ENCODE results near the gene TARS1. TPM values are rescaled to one million over a fixed set of nuclear protein-coding genes. Genes with fewer than 3 reads are reported as not detected.

Gene TARS1
- total and polyA plus RNA-seq, 2 donors from 2014 or later = 66.0 to 99.5 TPM

GRCh38 chr5:33477816-33478215, 37.1 kb downstream of the TARS1 start:
- no peaks in the 10 kb centered on the region for H3K4me1 ChIP-seq (ENCODE audit: control insufficient read depth in 2 of 3, insufficient read depth in 2 of 3, low read depth in 1 of 3, low read length in 3 of 3)
- no peak overlapping the region for H3K4me3 ChIP-seq (ENCODE audit: low read length in 3 of 3)
- intact Hi-C loops (cut with DNase I) = no loop called here
- peaks cover 0 to 5% (median 0%) of the 10 kb centered on the region in 3 donors for H3K36me3 ChIP-seq (ENCODE audit: control insufficient read depth in 2 of 3, insufficient read depth in 3 of 3, low read length in 3 of 3)
- no peak for TF ChIP-seq CTCF (IDR thresholded peaks at IDR 0.05; ENCODE audit: borderline replicate concordance, extremely low read depth, insufficient read depth)
- no peaks in the 10 kb centered on the region for H3K9me3 ChIP-seq (ENCODE audit: control insufficient read depth in 2 of 3, insufficient read depth in 1 of 3, low read length in 3 of 3)
- FAIRE-seq (no peak), DNase-seq (no peak)
- H3K27me3 ChIP-seq (ENCODE audit: control insufficient read depth, insufficient read depth, low read length) = no peaks in the 10 kb centered on the region
- no peak overlapping the region for H3K9ac ChIP-seq (ENCODE audit: low read length in 3 of 3)
- H3K27ac ChIP-seq (ENCODE audit: low read depth in 2 of 2, low read length in 2 of 2) = no peak overlapping the region

GRCh38 chr5:33479311-33479710, 38.5 kb downstream of the TARS1 start:
- H3K9ac ChIP-seq (ENCODE audit: low read length in 3 of 3) = no peak overlapping the region

GRCh38 chr5:33480876-33481275, 40.1 kb downstream of the TARS1 start:
- Histone ChIP-seq H3K27me3 (ENCODE audit: control insufficient read depth, insufficient read depth, low read length) (no peaks in the 10 kb centered on the region), H3K27ac (ENCODE audit: low read depth in 2 of 2, low read length in 2 of 2) (no peak overlapping the region), H3K9ac (ENCODE audit: low read length in 3 of 3) (no peak overlapping the region), H3K4me1 (ENCODE audit: control insufficient read depth in 2 of 3, insufficient read depth in 2 of 3, low read depth in 1 of 3, low read length in 3 of 3) (no peaks in the 10 kb centered on the region), H3K4me3 (ENCODE audit: low read length in 3 of 3) (no peak overlapping the region), H3K9me3 (ENCODE audit: control insufficient read depth in 2 of 3, insufficient read depth in 1 of 3, low read length in 3 of 3) (no peaks in the 10 kb centered on the region), H3K36me3 (ENCODE audit: control insufficient read depth in 2 of 3, insufficient read depth in 3 of 3, low read length in 3 of 3) (no peaks in the 10 kb centered on the region)
- DNase-seq = no peak
- intact Hi-C loops (cut with DNase I) = no loop called here
- TF ChIP-seq CTCF (IDR thresholded peaks at IDR 0.05; ENCODE audit: borderline replicate concordance, extremely low read depth, insufficient read depth) = no peak
- no peak for FAIRE-seq

More at GRCh38 chr5:33479311-33479710, 38.5 kb downstream of the TARS1 start:
- H3K27ac ChIP-seq (ENCODE audit: low read depth in 2 of 2, low read length in 2 of 2) = no peak overlapping the region
- intact Hi-C loops (cut with DNase I) = no loop called here
- no peak for TF ChIP-seq CTCF (IDR thresholded peaks at IDR 0.05; ENCODE audit: borderline replicate concordance, extremely low read depth, insufficient read depth)
- FAIRE-seq = no peak
- no peak overlapping the region for H3K4me3 ChIP-seq (ENCODE audit: low read length in 3 of 3)
- H3K4me1 ChIP-seq (ENCODE audit: control insufficient read depth in 2 of 3, insufficient read depth in 2 of 3, low read depth in 1 of 3, low read length in 3 of 3) = no peaks in the 10 kb centered on the region
- peak in 3 of 5 donors; percentile 23 to 66 (median 41) for DNase-seq
- H3K27me3 ChIP-seq (ENCODE audit: control insufficient read depth, insufficient read depth, low read length) = no peaks in the 10 kb centered on the region
- peaks cover 0 to 5% (median 0%) of the 10 kb centered on the region in 3 donors for H3K36me3 ChIP-seq (ENCODE audit: control insufficient read depth in 2 of 3, insufficient read depth in 3 of 3, low read length in 3 of 3)
- no peaks in the 10 kb centered on the region for H3K9me3 ChIP-seq (ENCODE audit: control insufficient read depth in 2 of 3, insufficient read depth in 1 of 3, low read length in 3 of 3)

GRCh38 chr5:33482335-33482734, 41.6 kb downstream of the TARS1 start:
- no peaks in the 10 kb centered on the region for H3K4me1 ChIP-seq (ENCODE audit: control insufficient read depth in 2 of 3, insufficient read depth in 2 of 3, low read depth in 1 of 3, low read length in 3 of 3)
- TF ChIP-seq CTCF (IDR thresholded peaks at IDR 0.05; ENCODE audit: borderline replicate concordance, extremely low read depth, insufficient read depth) = no peak
- H3K9me3 ChIP-seq (ENCODE audit: control insufficient read depth in 2 of 3, insufficient read depth in 1 of 3, low read length in 3 of 3) = no peaks in the 10 kb centered on the region
- H3K36me3 ChIP-seq (ENCODE audit: control insufficient read depth in 2 of 3, insufficient read depth in 3 of 3, low read length in 3 of 3) = no peaks in the 10 kb centered on the region
- intact Hi-C loops (cut with DNase I) = no loop called here
- no peak for FAIRE-seq
- no peak overlapping the region for H3K27ac ChIP-seq (ENCODE audit: low read depth in 2 of 2, low read length in 2 of 2)
- peak in 2 of 5 donors; percentile 2 to 7 for DNase-seq
- no peak overlapping the region for H3K9ac ChIP-seq (ENCODE audit: low read length in 3 of 3)
- H3K27me3 ChIP-seq (ENCODE audit: control insufficient read depth, insufficient read depth, low read length) = no peaks in the 10 kb centered on the region
- no peak overlapping the region for H3K4me3 ChIP-seq (ENCODE audit: low read length in 3 of 3)
